ENCODE measurements around the gene DMAC2.
"Not testable (repeated sequence)": the region's sequence is repeated elsewhere in the genome, so short reads cannot be mapped to it uniquely, and the experiment has no call there.

Gene DMAC2

DNA sequence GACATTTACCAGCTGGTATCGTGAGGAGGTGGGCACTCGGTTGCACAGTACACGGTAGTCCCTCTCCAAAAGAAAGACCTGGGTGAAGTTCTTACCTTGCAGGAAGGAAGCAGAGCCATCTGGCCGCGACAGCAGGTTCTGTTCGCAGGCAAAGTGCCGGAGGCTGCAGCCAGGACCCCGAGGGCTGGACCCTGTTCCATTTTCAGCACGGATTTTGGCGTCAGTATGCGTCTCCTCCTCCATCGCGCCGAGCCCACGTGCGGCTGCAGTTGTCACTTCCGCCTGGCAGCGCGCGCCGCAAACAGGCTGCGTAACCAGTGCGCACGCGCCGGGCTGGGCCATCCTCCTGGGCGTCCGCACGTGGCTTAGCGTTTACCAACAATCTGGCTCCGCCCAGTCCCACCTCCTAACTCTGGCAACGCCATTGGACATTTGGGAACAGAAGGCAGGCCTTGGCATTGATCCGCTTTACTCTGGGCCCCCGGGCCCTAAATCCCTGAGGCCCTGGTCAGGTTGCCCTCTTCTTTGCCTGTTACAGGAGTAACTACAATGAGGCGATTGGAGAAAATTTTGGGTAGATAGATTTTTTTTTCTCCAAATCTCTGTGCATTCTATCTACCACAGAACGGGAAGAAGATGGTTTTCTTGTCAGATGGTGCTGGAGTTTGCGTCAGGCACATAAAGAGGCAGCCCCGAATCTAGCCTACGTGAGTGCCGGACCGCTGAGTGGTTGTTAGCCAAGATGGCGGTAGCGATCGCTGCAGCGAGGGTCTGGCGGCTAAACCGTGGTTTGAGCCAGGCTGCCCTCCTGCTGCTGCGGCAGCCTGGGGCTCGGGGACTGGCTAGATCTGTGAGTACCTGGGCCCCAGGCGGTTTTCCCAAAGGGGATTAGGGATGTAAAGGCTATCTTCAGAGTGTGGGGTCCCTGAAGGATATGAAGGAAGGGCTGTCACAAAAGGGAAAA, 42.3 kb downstream of the DMAC2 start, which contains the start of the genes BCKDHA and EXOSC5:
Gene BCKDHA, plus strand, starts transcription at position 733 of the 964 bp plus-strand sequence. Its CDS starts 10 bp downstream, at position 743.
Gene EXOSC5, minus strand, starts transcription at position 274 of the 964 bp plus-strand sequence. Its CDS starts 31 bp downstream, at position 243.
- DNase-seq, result peak; percentile 98

DNA sequence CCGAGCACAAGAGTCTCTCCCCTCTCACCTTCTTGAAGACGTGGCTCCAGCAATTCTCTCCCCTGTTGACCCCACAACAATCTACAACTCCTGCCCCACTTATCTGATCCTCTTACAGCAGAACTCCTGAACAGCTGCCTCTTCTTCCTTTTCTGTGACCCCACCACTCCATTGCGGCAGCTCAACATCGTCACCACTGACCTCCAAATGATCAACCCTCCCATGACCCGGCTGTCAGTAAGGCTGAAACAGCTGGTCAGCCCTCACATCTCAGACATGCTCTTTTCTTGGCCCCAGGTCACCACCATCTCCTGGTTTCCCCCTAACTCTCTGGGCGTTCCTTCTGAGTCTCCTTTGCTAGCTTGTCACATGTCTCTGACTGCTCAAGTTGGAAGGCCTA, 44.4 kb downstream of the DMAC2 start:
- no peak for DNase-seq

GRCh38 chr19:41392775-41393174, 46.9 kb downstream of the DMAC2 start:
- DNase-seq, result no peak

GRCh38 chr19:41391618-41392017, 48.1 kb downstream of the DMAC2 start:
- DNase-seq, result no peak

GRCh38 chr19:41386442-41386841, 53.3 kb downstream of the DMAC2 start:
- no peak for DNase-seq

GRCh38 chr19:41384351-41384750, 55.4 kb downstream of the DMAC2 start:
- no peak for DNase-seq

GRCh38 chr19:41381536-41381935, 58.2 kb downstream of the DMAC2 start:
- not testable (repeated sequence) for DNase-seq
